Panc1 (cell line): ENCODE results near the gene AEBP1. TPM values are rescaled to one million over a fixed set of nuclear protein-coding genes. Genes with fewer than 3 reads are reported as not detected.

Source experiments
- ATAC-seq: fragments of 200-7000 bp; cut with Tn5 transposase; 2 replicates; pipeline ENCODE4 v1.9.1; 2020; ENCODE audit warnings: mild to moderate bottlenecking, moderate library complexity
- BruUV-seq: library from RNA; stranded (reverse); fragments of 400-500 nt; replicated peaks from 2 replicates; lab custom pipeline; 2021; lab: Mats Ljungman, UMichigan
- CTCF ChIA-PET: fragments of 300-600 bp; sonication (Branson Sonifier 250); formaldehyde crosslinking; loops from one replicate; lab custom pipeline; 2022; ENCODE audit warnings: antibody characterized with exemption; lab: Charles Lee
- POLR2A ChIA-PET: fragments of 300-600 bp; sonication (Branson Sonifier 250); formaldehyde crosslinking; loops from one replicate; lab custom pipeline; 2022; ENCODE audit warnings: antibody characterized with exemption; lab: Charles Lee
- DNase-seq: peaks from one replicate; pipeline ENCODE4 v3.0.0-alpha.2; 2010; ENCODE audit warnings: low read depth, low spot score
- H3K27ac ChIP-seq: 2 replicates; pipeline ENCODE4 v1.5.1; 2011; ENCODE audit warnings: mild to moderate bottlenecking, low read length, inconsistent platforms
- H3K27me3 ChIP-seq: fragments of 200-500 bp; sonication (Bioruptor generic); 2 replicates; pipeline ENCODE4 v1.6.0; 2014; ENCODE audit warnings: low read length, inconsistent platforms; ENCODE audit not compliant: control insufficient read depth, insufficient read depth
- H3K36me3 ChIP-seq: fragments of 200-500 bp; sonication (Bioruptor generic); 2 replicates; pipeline ENCODE4 v1.5.1; 2014; ENCODE audit warnings: inconsistent platforms, mild to moderate bottlenecking, low read length, moderate library complexity; ENCODE audit not compliant: control insufficient read depth, insufficient read depth
- H3K4me1 ChIP-seq: 2 replicates; pipeline ENCODE4 v1.5.1; 2011; ENCODE audit warnings: inconsistent platforms, mild to moderate bottlenecking, low read length, moderate library complexity; ENCODE audit not compliant: control insufficient read depth, insufficient read depth
- H3K4me3 ChIP-seq, 2 experiments: 2 replicates each; pipeline ENCODE4 v1.5.1; 2011 to 2012; ENCODE audit warnings: low read depth in 2 of 2, low read length in 2 of 2, mild to moderate bottlenecking in 2 of 2, inconsistent platforms in 1 of 2, moderate library complexity in 1 of 2
- H3K9me3 ChIP-seq: fragments of 200-500 bp; sonication (Bioruptor generic); 2 replicates; pipeline ENCODE4 v1.5.1; 2014; ENCODE audit warnings: low read depth, mild to moderate bottlenecking, inconsistent platforms, low read length, moderate library complexity; ENCODE audit not compliant: control insufficient read depth, insufficient read depth
- POLR2AphosphoS5 ChIP-seq: IDR thresholded peaks from 2 replicates; pipeline ENCODE4 v1.6.1; 2012; ENCODE audit warnings: mild to moderate bottlenecking, low read depth, low read length, moderate library complexity
- SIN3A ChIP-seq: IDR thresholded peaks from 2 replicates; pipeline ENCODE4 v1.6.1; 2012; ENCODE audit warnings: low read depth, mild to moderate bottlenecking, low read length, moderate library complexity, borderline replicate concordance; ENCODE audit not compliant: insufficient read depth
- TCF7L2 ChIP-seq: IDR thresholded peaks from 2 replicates; pipeline ENCODE4 v1.6.1; 2011; ENCODE audit warnings: mild to moderate bottlenecking, low read depth, low read length, inconsistent platforms
- in situ Hi-C: cut with HindIII; loops from 2 replicates; pipeline ENCODE4 v1.10.0; 2016; ENCODE audit warnings: low sequenced_read_pairs, low pct_unique_long_range_greater_than_20kb
- intact Hi-C: fragments of 100-400 bp; cut with micrococcal nuclease; formaldehyde crosslinking; loops from one replicate; pipeline ENCODE4 v1.10.0; 2022; ENCODE audit not compliant: unreplicated experiment
- total RNA-seq: library from RNA; stranded (reverse); gene quantifications from one replicate; pipeline ENCODE4 v1.2.1, GENCODE V29; 2021; ENCODE audit not compliant: unreplicated experiment
- TF ChIP-seq, protein P1 (sequence below), 2 experiments: IDR thresholded peaks; 2 replicates each; pipeline ENCODE4 v1.6.1; 2011 to 2012; ENCODE audit warnings: low read depth in 2 of 2, control low read depth in 1 of 2, low read length in 1 of 2, mild to moderate bottlenecking in 1 of 2, moderate library complexity in 1 of 2; ENCODE audit not compliant: insufficient read depth in 1 of 2
- TF ChIP-seq, protein P2 (sequence below): fragments of 450-650 bp; IDR thresholded peaks from 2 replicates; pipeline ENCODE4 v1.5.1; 2017; ENCODE audit warnings: mild to moderate bottlenecking

AEBP1 gene
- total RNA-seq, 1 experiment from 2014 or later, result 0.62 TPM

DNA sequence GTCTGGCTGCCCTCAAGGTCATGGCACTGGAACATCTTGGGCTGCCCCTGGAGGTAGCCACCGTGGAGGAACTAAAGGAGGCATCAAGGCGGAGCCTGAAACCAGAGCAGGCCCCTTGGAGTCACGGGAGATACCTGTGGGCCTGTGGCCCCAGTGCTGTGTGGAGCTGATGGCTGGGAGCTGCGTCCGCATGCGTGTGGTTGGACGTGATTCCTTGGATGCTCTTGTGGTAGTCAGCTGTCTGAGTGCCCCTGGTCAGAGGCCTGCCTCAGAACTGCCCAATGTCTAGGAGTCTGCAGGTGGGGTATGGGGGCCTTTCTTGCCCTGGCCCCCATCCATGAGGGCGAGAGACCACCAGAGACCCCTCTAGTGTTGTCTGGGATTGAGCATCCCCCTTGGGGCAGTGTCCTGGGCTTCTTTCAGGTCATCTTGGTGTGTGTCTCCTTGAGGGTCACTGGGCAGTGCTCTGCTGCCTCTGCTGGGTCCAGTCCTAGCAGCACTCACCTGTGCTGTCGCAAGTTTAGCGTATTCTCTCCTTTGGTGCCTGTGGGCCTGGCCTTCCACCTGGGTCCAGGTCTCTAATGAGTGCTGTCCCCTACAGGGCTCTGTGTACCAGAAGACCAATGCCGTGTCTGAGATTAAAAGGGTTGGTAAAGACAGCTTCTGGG is 46.8 kb upstream of the AEBP1 start:
- POLR2A ChIA-PET, result no interaction called here
- TF ChIP-seq, protein P1, sequence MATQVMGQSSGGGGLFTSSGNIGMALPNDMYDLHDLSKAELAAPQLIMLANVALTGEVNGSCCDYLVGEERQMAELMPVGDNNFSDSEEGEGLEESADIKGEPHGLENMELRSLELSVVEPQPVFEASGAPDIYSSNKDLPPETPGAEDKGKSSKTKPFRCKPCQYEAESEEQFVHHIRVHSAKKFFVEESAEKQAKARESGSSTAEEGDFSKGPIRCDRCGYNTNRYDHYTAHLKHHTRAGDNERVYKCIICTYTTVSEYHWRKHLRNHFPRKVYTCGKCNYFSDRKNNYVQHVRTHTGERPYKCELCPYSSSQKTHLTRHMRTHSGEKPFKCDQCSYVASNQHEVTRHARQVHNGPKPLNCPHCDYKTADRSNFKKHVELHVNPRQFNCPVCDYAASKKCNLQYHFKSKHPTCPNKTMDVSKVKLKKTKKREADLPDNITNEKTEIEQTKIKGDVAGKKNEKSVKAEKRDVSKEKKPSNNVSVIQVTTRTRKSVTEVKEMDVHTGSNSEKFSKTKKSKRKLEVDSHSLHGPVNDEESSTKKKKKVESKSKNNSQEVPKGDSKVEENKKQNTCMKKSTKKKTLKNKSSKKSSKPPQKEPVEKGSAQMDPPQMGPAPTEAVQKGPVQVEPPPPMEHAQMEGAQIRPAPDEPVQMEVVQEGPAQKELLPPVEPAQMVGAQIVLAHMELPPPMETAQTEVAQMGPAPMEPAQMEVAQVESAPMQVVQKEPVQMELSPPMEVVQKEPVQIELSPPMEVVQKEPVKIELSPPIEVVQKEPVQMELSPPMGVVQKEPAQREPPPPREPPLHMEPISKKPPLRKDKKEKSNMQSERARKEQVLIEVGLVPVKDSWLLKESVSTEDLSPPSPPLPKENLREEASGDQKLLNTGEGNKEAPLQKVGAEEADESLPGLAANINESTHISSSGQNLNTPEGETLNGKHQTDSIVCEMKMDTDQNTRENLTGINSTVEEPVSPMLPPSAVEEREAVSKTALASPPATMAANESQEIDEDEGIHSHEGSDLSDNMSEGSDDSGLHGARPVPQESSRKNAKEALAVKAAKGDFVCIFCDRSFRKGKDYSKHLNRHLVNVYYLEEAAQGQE (IDR thresholded peaks at IDR 0.05; ENCODE audit: insufficient read depth in 1 of 2, low read depth in 2 of 2, low read length in 1 of 2), result no peak
- TF ChIP-seq SIN3A (no peak), POLR2AphosphoS5 (no peak), TCF7L2 (no peak)
- TF ChIP-seq, protein P2, sequence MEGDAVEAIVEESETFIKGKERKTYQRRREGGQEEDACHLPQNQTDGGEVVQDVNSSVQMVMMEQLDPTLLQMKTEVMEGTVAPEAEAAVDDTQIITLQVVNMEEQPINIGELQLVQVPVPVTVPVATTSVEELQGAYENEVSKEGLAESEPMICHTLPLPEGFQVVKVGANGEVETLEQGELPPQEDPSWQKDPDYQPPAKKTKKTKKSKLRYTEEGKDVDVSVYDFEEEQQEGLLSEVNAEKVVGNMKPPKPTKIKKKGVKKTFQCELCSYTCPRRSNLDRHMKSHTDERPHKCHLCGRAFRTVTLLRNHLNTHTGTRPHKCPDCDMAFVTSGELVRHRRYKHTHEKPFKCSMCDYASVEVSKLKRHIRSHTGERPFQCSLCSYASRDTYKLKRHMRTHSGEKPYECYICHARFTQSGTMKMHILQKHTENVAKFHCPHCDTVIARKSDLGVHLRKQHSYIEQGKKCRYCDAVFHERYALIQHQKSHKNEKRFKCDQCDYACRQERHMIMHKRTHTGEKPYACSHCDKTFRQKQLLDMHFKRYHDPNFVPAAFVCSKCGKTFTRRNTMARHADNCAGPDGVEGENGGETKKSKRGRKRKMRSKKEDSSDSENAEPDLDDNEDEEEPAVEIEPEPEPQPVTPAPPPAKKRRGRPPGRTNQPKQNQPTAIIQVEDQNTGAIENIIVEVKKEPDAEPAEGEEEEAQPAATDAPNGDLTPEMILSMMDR, result no peak

DNA sequence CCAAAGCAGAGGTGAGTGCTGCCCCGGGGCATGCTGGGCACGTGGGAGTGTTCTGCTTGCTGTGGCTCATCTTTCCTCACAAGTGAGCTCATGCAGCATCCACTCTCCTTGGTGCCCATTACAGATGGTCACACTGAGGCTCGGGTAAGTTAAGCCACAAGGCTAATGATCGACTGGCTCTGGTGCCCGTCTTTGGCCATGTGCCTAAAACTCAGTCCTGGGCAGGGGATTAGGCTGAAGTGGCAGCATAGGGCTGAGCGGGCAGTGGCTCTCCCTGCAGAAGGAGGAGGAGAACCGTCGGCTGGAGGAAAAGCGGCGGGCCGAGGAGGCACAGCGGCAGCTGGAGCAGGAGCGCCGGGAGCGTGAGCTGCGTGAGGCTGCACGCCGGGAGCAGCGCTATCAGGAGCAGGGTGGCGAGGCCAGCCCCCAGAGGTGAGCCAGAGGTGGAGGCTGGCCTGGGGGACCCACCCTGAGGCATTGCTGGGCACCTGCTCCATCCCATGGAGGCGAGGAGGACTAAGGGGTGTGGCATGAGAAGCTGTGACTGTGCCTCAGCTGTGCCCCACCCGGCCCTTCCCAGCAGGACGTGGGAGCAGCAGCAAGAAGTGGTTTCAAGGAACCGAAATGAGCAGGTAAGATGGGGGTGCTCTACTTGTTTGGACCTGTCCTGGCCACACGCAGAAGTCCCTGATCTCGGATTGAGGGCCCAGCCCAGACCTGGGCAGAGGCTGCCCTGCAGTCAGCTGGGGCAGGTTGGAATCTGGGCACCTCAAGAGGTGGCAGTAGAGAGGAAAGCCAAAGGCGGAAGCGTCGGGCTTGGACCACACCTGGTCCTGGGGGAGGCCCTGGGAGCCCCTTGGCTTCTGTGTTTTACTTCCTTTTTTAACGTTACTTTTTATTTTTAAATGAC is 46.0 kb upstream of the AEBP1 start:
- DNase-seq (no peak), ATAC-seq (0 out of 2 replicates have a peak, but pooled peaks have one; percentile 3)
- H3K4me3 ChIP-seq, result no peak overlapping the region
- ChIA-PET CTCF (no interaction called here), POLR2A (no interaction called here)
- in situ Hi-C loops (no loop called here), intact Hi-C loops (no loop called here)
- H3K9me3 ChIP-seq, result no peaks in the 10 kb centered on the region
- TF ChIP-seq POLR2AphosphoS5 (no peak), SIN3A (no peak), TCF7L2 (no peak)
- TF ChIP-seq, protein P1 (IDR thresholded peaks at IDR 0.05; ENCODE audit: insufficient read depth in 1 of 2, low read depth in 2 of 2, low read length in 1 of 2), result no peak
- TF ChIP-seq, protein P2, result no peak
- no TSS peak for BruUV-seq
- no peak overlapping the region for H3K27ac ChIP-seq
- H3K4me1 ChIP-seq, result peaks cover 5% of the 10 kb centered on the region; the same call in 1 of the 2 replicates
- H3K27me3 ChIP-seq, result no peaks in the 10 kb centered on the region
- peaks cover 10% of the 10 kb centered on the region; the same call in 1 of the 2 replicates for H3K36me3 ChIP-seq

More for the DNA sequence above, 46.8 kb upstream of the AEBP1 start:
- intact Hi-C loops, result no loop called here
- BruUV-seq, result no TSS peak
- no peaks in the 10 kb centered on the region for H3K27me3 ChIP-seq
- H3K4me3 ChIP-seq, result no peak overlapping the region
- H3K4me1 ChIP-seq, result no peaks in the 10 kb centered on the region
- in situ Hi-C loops, result no loop called here
- peaks cover 10% of the 10 kb centered on the region; the same call in 1 of the 2 replicates for H3K36me3 ChIP-seq
- no peak overlapping the region for H3K27ac ChIP-seq
- ATAC-seq (no peak), DNase-seq (no peak)
- CTCF ChIA-PET, result no interaction called here
- no peaks in the 10 kb centered on the region for H3K9me3 ChIP-seq
